BE2C (cell line): Measurements from ENCODE around the gene AGTPBP1.

Source experiments
- DNase-seq: peaks from one replicate; pipeline ENCODE4 v3.0.0-alpha.2; 2020
- H3K27me3 ChIP-seq: fragments of 250-450 bp; sonication (Bioruptor Pico); 2 replicates; pipeline ENCODE4 v1.5.1; 2020; ENCODE audit warnings: mild to moderate bottlenecking
- H3K36me3 ChIP-seq: fragments of 250-450 bp; sonication (Bioruptor Pico); 2 replicates; pipeline ENCODE4 v1.5.1; 2020; ENCODE audit warnings: mild to moderate bottlenecking
- H3K4me1 ChIP-seq: fragments of 250-450 bp; sonication (Bioruptor Pico); 2 replicates; pipeline ENCODE4 v1.5.1; 2020
- H3K4me3 ChIP-seq: 2 replicates; pipeline ENCODE4 v1.5.1; 2011; ENCODE audit warnings: low read depth, low read length
- H3K9me3 ChIP-seq: fragments of 250-450 bp; sonication (Bioruptor Pico); 2 replicates; pipeline ENCODE4 v1.5.1; 2020
- CTCF ChIP-seq: IDR thresholded peaks from 2 replicates; pipeline ENCODE4 v1.5.1; 2012; ENCODE audit warnings: mild to moderate bottlenecking, low read depth, low read length

Gene AGTPBP1

GRCh38 chr9:85713897-85714296 lies 27.9 kb downstream of the AGTPBP1 start:
- no peaks in the 10 kb centered on the region for H3K27me3 ChIP-seq
- H3K36me3 ChIP-seq: no peaks in the 10 kb centered on the region
- no peaks in the 10 kb centered on the region for H3K4me1 ChIP-seq
- DNase-seq: no peak
- H3K9me3 ChIP-seq: no peaks in the 10 kb centered on the region
- TF ChIP-seq CTCF: no peak
- H3K4me3 ChIP-seq: no peak overlapping the region

DNA sequence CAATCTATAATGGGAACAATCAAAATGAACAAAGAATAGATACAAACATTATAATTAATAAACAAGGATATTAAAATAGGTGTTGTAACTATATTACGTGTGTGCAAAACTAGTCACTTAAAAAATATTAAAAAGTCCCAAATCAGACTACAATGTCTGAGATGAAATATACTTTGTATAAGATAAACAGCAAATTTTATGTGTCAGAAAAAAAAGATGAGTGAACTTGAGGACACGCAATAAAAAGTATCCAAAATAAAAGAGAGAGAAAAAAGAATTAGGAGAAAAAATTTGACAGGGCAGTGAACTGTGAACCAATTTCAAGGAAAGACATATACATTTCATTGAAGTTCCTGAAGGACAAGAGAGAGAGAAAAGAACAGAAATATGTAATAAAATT lies 37.0 kb downstream of the AGTPBP1 start:
- H3K27me3 ChIP-seq: no peaks in the 10 kb centered on the region
- DNase-seq: no peak
- no peak overlapping the region for H3K4me3 ChIP-seq
- no peaks in the 10 kb centered on the region; the same call in none of the 2 replicates for H3K4me1 ChIP-seq
- TF ChIP-seq CTCF: no peak
- H3K9me3 ChIP-seq: no peaks in the 10 kb centered on the region
- no peaks in the 10 kb centered on the region for H3K36me3 ChIP-seq

- Histone ChIP-seq H3K27me3 (no peaks in the 10 kb centered on the region), H3K9me3 (no peaks in the 10 kb centered on the region), H3K4me1 (no peaks in the 10 kb centered on the region; the same call in none of the 2 replicates), H3K4me3 (no peak overlapping the region), H3K36me3 (no peaks in the 10 kb centered on the region)
- no peak for TF ChIP-seq CTCF
- no peak for DNase-seq
Observed at GRCh38 chr9:85703398-85703797, 38.4 kb downstream of the AGTPBP1 start.

DNA sequence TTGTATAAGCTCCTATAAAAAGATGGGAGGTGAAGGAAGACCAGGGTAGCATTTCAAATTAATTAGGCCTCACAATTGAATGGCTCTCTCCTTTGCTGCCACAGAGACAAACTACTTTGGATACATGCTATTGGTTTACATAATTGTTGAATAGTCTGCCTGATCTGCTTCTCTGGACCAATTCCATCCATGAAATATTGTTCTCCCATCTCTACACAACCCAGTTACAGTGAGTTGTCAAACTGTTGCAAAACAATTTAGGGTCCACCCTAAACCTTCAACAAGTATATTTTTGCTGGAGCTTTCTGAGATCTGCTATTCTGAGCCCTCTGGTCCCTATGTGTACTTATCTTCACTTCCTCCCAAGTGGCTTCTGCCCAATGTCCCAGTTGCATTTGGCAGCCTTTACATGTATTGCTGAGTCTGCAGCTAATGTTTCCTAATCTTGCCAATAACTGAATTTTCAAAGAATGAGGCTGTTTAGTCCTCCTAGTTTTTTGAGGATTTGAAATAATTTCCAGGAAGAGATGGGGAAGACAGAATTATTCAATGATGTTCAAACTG lies 38.9 kb downstream of the AGTPBP1 start:
- H3K36me3 ChIP-seq: no peaks in the 10 kb centered on the region
- no peak for TF ChIP-seq CTCF
- H3K9me3 ChIP-seq: no peaks in the 10 kb centered on the region
- no peaks in the 10 kb centered on the region for H3K27me3 ChIP-seq
- no peaks in the 10 kb centered on the region; the same call in none of the 2 replicates for H3K4me1 ChIP-seq
- no peak for DNase-seq
- no peak overlapping the region for H3K4me3 ChIP-seq

GRCh38 chr9:85702191-85702590 lies 39.6 kb downstream of the AGTPBP1 start:
- Histone ChIP-seq H3K27me3 (no peaks in the 10 kb centered on the region), H3K4me1 (no peaks in the 10 kb centered on the region; the same call in none of the 2 replicates), H3K36me3 (no peaks in the 10 kb centered on the region), H3K9me3 (no peaks in the 10 kb centered on the region), H3K4me3 (no peak overlapping the region)
- no peak for TF ChIP-seq CTCF
- no peak for DNase-seq

GRCh38 chr9:85700330-85700729 lies 41.4 kb downstream of the AGTPBP1 start:
- no peaks in the 10 kb centered on the region for H3K27me3 ChIP-seq
- DNase-seq: no peak
- H3K36me3 ChIP-seq: no peaks in the 10 kb centered on the region
- no peaks in the 10 kb centered on the region; the same call in none of the 2 replicates for H3K4me1 ChIP-seq
- H3K9me3 ChIP-seq: no peaks in the 10 kb centered on the region
- no peak overlapping the region for H3K4me3 ChIP-seq
- no peak for TF ChIP-seq CTCF
